HG03108 (cell line): ENCODE measurements around the gene FIZ1.

ENCODE experiments used
- ATAC-seq: cut with Tn5 transposase; IDR thresholded peaks from one replicate; pipeline ENCODE4 v1.9.1; 2021; ENCODE audit warnings: moderate library complexity; ENCODE audit not compliant: unreplicated experiment

Gene FIZ1

GRCh38 chr19:55544014-55544413 lies 55.3 kb downstream of the FIZ1 start:
- ATAC-seq = no peak

DNA sequence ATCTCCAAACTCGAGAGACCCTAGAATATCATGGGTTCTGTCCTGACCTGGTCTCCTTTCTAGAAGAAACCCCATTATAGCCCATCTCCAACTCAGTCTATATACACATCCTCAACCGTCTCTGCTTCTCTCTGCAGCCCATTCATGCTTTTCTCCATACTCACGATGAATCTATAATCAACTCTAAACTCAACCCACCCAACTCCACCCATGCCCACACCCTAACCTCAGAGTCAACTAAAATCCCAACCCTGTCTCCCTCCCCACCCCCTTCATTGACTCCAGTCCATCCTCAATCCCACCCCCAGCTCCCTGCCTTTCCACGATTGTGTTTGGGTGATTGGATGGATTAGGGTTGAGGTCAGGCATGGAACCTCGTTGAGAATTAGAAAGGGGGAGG lies 55.8 kb downstream of the FIZ1 start:
- ATAC-seq = no peak

DNA sequence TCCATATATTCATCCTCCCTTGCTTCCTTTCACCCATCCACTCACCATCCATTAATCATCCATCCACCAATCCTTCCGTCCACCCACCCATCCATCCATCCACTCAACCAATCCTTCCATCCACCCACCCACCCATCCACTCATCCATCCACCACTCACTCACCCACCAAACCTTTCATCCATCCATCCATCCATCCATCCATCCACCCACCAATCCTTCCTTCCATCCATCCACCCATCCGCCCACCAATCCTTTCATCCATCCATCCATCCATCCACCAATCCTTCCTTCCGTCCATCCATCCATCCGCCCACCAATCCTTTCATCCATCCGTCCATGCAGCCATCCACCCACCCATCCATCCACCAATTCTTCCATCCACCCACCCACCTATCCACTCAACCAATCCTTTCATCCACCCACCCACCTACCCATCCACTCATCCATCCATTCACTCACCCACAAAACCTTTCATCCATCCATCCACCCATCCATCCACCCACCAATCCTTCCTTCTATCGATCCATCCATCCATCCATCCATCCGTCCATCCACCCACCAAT lies 56.9 kb downstream of the FIZ1 start:
- no peak for ATAC-seq
